GM23338 (cell line): ENCODE data around the gene CTNNBIP1. TPM values are rescaled to one million over a fixed set of nuclear protein-coding genes. Genes with fewer than 3 reads are reported as not detected.
"Not testable (repeated sequence)": the region's sequence is repeated elsewhere in the genome, so short reads cannot be mapped to it uniquely, and the experiment has no call there.

Source experiments
- ATAC-seq: fragments of 200-7000 bp; cut with Tn5 transposase; 3 replicates; pipeline ENCODE4 v1.9.1; 2020
- DNase-seq: peaks from one replicate; pipeline ENCODE4 v3.0.0-alpha.2; 2015; ENCODE audit warnings: low spot score
- H2AFZ ChIP-seq: fragments of 200-600 bp; sonication (generic); 2 replicates; pipeline ENCODE4 v1.8.0; 2016; ENCODE audit warnings: antibody characterized with exemption, mild to moderate bottlenecking, moderate library complexity
- H3F3A ChIP-seq: fragments of 200-600 bp; sonication (generic); replicated peaks from 2 replicates; pipeline ENCODE4 v1.8.0; 2017; ENCODE audit warnings: antibody characterized with exemption, mixed run types, low read depth
- H3K27ac ChIP-seq: fragments of 200-600 bp; sonication (generic); 2 replicates; pipeline ENCODE4 v1.6.1; 2016; ENCODE audit warnings: low read depth
- H3K27me3 ChIP-seq: fragments of 200-600 bp; sonication (generic); 2 replicates; pipeline ENCODE4 v1.8.0; 2016; ENCODE audit warnings: mild to moderate bottlenecking, mixed run types, moderate library complexity; ENCODE audit not compliant: insufficient read depth
- H3K36me3 ChIP-seq: fragments of 200-600 bp; sonication (generic); 2 replicates; pipeline ENCODE4 v1.8.0; 2016; ENCODE audit warnings: mild to moderate bottlenecking; ENCODE audit not compliant: insufficient read depth
- H3K4me1 ChIP-seq: fragments of 200-600 bp; sonication (generic); 2 replicates; pipeline ENCODE4 v1.8.0; 2016; ENCODE audit warnings: mild to moderate bottlenecking, moderate library complexity; ENCODE audit not compliant: insufficient read depth
- H3K4me2 ChIP-seq: fragments of 200-600 bp; sonication (generic); 2 replicates; pipeline ENCODE4 v1.7.1; 2017; ENCODE audit warnings: mixed run types
- H3K4me3 ChIP-seq: fragments of 200-600 bp; sonication (generic); 2 replicates; pipeline ENCODE4 v1.6.1; 2016; ENCODE audit warnings: mixed run types
- H3K79me2 ChIP-seq: fragments of 200-600 bp; sonication (generic); replicated peaks from 2 replicates; pipeline ENCODE4 v1.8.0; 2017; ENCODE audit warnings: mild to moderate bottlenecking; ENCODE audit not compliant: insufficient read depth
- H3K9me2 ChIP-seq: fragments of 200-600 bp; sonication (generic); 2 replicates; pipeline ENCODE4 v1.8.0; 2017; ENCODE audit not compliant: insufficient read depth
- H4K20me1 ChIP-seq: fragments of 200-600 bp; sonication (generic); replicated peaks from 2 replicates; pipeline ENCODE4 v1.8.0; 2017; ENCODE audit warnings: mild to moderate bottlenecking; ENCODE audit not compliant: insufficient read depth
- H3K27ac Mint-ChIP-seq: 2 replicates; pipeline ENCODE4 v1.8.0; 2020; ENCODE audit warnings: inconsistent platforms, mild to moderate bottlenecking, moderate library complexity, mixed read lengths
- H3K27me3 Mint-ChIP-seq: 3 replicates; pipeline ENCODE4 v1.8.0; 2022; ENCODE audit warnings: low read depth, mild to moderate bottlenecking, moderate library complexity, mixed read lengths, inconsistent platforms; ENCODE audit not compliant: insufficient read depth, poor library complexity
- H3K36me3 Mint-ChIP-seq: 3 replicates; pipeline ENCODE4 v1.8.0; 2021; ENCODE audit warnings: low read depth, mild to moderate bottlenecking, inconsistent platforms, moderate library complexity, mixed read lengths
- H3K4me1 Mint-ChIP-seq: 3 replicates; pipeline ENCODE4 v1.8.0; 2020; ENCODE audit warnings: mild to moderate bottlenecking, inconsistent platforms, mixed read lengths
- H3K4me3 Mint-ChIP-seq: 3 replicates; pipeline ENCODE4 v1.8.0; 2021; ENCODE audit warnings: moderate library complexity, mild to moderate bottlenecking, inconsistent platforms, mixed read lengths
- H3K9me3 Mint-ChIP-seq: 3 replicates; pipeline ENCODE4 v1.8.0; 2020; ENCODE audit warnings: moderate library complexity, mild to moderate bottlenecking, inconsistent platforms, mixed read lengths
- EZH2phosphoT487 ChIP-seq: fragments of 200-600 bp; sonication (generic); IDR thresholded peaks from one replicate; pipeline ENCODE4 v1.8.1; 2018; ENCODE audit warnings: antibody characterized with exemption; ENCODE audit not compliant: unreplicated experiment
- JUNB ChIP-seq: IDR thresholded peaks from one replicate; pipeline ENCODE4 v1.6.1; 2016; ENCODE audit warnings: antibody characterized with exemption; ENCODE audit not compliant: unreplicated experiment
- NANOG ChIP-seq: IDR thresholded peaks from 2 replicates; pipeline ENCODE4 v1.6.1; 2016; ENCODE audit warnings: antibody characterized with exemption, borderline replicate concordance
- POLR2AphosphoS5 ChIP-seq: IDR thresholded peaks from 2 replicates; pipeline ENCODE4 v1.6.1; 2016; ENCODE audit warnings: antibody characterized with exemption, low read depth
- ZNF114 ChIP-seq: fragments of 250-450 bp; sonication (Bioruptor Pico); IDR thresholded peaks from 2 replicates; pipeline ENCODE4 v1.5.0; 2020; ENCODE audit warnings: mild to moderate bottlenecking, moderate library complexity
- polyA plus RNA-seq: library from polyadenylated mRNA; unstranded; fragments of >200 nt; fragmentation: Nextera tagmentation; extraction: Ambion mirVana; gene quantifications from 2 replicates; pipeline ENCODE4 v1.2.1, GENCODE V29; 2016
- total RNA-seq: library from RNA; depleted of rRNA; stranded (reverse); fragments of >200 nt; shearing (Covaris generic); gene quantifications from 2 replicates; pipeline ENCODE4 v1.2.3, GENCODE V29; 2014
- TF ChIP-seq, protein P1 (sequence below): IDR thresholded peaks from one replicate; pipeline ENCODE4 v1.6.1; 2018; ENCODE audit warnings: antibody characterized with exemption; ENCODE audit not compliant: unreplicated experiment
- TF ChIP-seq, protein P2 (sequence below), 2 experiments: fragments of 200-600 bp in 1 of 2; sonication (generic) in 1 of 2; conservative IDR thresholded peaks; 2 replicates each; pipeline versions ENCODE4 v1.5.1 to v1.6.1; 2016 to 2017; ENCODE audit warnings: antibody characterized with exemption in 2 of 2, low read depth in 2 of 2, mild to moderate bottlenecking in 2 of 2, moderate library complexity in 1 of 2
- TF ChIP-seq, protein P3 (sequence below): IDR thresholded peaks from 2 replicates; pipeline ENCODE4 v1.6.1; 2016; ENCODE audit warnings: antibody characterized with exemption

Gene CTNNBIP1
- total and polyA plus RNA-seq, 2 experiments from 2014 or later: 30.3 to 55.1 TPM

DNA sequence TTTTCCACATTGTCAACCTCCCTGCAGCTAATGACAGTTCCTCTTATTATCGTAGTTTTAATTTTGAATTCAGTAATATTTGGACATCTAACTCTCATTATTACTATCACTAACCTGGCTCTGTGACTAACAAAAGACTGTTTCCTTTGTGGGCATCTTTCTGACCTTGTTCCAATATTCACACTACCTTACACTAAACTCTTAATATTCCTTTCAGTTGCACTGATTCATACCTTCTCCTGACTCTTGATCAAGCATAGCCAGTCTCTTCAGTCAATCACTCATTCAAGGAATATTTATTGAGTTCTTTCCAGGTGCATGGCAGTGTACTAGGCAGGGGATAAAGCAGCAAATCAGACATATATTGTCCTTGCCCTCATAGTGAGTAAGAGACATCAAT is 7.8 kb upstream of the CTNNBIP1 start (continued):
- TF ChIP-seq, protein P1, sequence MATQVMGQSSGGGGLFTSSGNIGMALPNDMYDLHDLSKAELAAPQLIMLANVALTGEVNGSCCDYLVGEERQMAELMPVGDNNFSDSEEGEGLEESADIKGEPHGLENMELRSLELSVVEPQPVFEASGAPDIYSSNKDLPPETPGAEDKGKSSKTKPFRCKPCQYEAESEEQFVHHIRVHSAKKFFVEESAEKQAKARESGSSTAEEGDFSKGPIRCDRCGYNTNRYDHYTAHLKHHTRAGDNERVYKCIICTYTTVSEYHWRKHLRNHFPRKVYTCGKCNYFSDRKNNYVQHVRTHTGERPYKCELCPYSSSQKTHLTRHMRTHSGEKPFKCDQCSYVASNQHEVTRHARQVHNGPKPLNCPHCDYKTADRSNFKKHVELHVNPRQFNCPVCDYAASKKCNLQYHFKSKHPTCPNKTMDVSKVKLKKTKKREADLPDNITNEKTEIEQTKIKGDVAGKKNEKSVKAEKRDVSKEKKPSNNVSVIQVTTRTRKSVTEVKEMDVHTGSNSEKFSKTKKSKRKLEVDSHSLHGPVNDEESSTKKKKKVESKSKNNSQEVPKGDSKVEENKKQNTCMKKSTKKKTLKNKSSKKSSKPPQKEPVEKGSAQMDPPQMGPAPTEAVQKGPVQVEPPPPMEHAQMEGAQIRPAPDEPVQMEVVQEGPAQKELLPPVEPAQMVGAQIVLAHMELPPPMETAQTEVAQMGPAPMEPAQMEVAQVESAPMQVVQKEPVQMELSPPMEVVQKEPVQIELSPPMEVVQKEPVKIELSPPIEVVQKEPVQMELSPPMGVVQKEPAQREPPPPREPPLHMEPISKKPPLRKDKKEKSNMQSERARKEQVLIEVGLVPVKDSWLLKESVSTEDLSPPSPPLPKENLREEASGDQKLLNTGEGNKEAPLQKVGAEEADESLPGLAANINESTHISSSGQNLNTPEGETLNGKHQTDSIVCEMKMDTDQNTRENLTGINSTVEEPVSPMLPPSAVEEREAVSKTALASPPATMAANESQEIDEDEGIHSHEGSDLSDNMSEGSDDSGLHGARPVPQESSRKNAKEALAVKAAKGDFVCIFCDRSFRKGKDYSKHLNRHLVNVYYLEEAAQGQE: no peak
- no peak for TF ChIP-seq ZNF114 (CRISPR knock-in tag)
- no peak for TF ChIP-seq POLR2AphosphoS5
- no peak for TF ChIP-seq JUNB
- TF ChIP-seq, protein P2, sequence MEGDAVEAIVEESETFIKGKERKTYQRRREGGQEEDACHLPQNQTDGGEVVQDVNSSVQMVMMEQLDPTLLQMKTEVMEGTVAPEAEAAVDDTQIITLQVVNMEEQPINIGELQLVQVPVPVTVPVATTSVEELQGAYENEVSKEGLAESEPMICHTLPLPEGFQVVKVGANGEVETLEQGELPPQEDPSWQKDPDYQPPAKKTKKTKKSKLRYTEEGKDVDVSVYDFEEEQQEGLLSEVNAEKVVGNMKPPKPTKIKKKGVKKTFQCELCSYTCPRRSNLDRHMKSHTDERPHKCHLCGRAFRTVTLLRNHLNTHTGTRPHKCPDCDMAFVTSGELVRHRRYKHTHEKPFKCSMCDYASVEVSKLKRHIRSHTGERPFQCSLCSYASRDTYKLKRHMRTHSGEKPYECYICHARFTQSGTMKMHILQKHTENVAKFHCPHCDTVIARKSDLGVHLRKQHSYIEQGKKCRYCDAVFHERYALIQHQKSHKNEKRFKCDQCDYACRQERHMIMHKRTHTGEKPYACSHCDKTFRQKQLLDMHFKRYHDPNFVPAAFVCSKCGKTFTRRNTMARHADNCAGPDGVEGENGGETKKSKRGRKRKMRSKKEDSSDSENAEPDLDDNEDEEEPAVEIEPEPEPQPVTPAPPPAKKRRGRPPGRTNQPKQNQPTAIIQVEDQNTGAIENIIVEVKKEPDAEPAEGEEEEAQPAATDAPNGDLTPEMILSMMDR (conservative IDR thresholded peaks at IDR 0.05; ENCODE audit: low read depth in 2 of 2): no peak
- TF ChIP-seq NANOG: no peak
- no peak for TF ChIP-seq EZH2phosphoT487
- TF ChIP-seq, protein P3, sequence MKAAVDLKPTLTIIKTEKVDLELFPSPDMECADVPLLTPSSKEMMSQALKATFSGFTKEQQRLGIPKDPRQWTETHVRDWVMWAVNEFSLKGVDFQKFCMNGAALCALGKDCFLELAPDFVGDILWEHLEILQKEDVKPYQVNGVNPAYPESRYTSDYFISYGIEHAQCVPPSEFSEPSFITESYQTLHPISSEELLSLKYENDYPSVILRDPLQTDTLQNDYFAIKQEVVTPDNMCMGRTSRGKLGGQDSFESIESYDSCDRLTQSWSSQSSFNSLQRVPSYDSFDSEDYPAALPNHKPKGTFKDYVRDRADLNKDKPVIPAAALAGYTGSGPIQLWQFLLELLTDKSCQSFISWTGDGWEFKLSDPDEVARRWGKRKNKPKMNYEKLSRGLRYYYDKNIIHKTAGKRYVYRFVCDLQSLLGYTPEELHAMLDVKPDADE: no peak

DNA sequence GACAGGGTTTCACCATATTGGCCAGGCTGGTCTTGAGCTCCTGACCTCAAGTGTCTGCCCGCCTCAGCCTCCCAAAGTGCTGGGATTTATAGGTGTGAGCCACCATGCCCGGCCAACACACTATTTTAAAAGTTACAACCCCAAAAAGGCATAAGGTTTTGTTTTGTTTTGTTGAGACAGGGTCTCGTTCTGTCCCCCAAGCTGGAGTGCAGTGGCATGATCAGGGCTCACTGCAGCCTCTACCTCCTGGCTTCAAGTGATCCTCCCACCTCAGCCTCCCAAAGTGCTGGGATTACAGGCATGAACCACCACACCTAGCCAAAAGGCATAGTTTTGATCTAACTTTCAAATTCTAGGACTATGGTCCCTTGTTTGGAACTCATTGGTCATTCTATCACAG is 7.4 kb upstream of the CTNNBIP1 start:
- not testable (repeated sequence) for DNase-seq, H3K36me3 Mint-ChIP-seq, H3K4me1 Mint-ChIP-seq, ATAC-seq, H3K9me3 Mint-ChIP-seq, H3K79me2 ChIP-seq, H3K4me3 Mint-ChIP-seq, H3K4me3 ChIP-seq, H3K4me2 ChIP-seq, H3K27me3 ChIP-seq, H3K27ac Mint-ChIP-seq, H4K20me1 ChIP-seq, H3K9me2 ChIP-seq, H3K27ac ChIP-seq, H3K36me3 ChIP-seq, H2AFZ ChIP-seq, H3F3A ChIP-seq, H3K27me3 Mint-ChIP-seq
- H3K4me1 ChIP-seq: peaks cover 17% of the 10 kb centered on the region
